B cell (primary cell): ENCODE results near the gene R3HDM4.

ENCODE experiments used
- CTCF ChIP-seq: fragments of 200-600 bp; IDR thresholded peaks from one replicate; pipeline ENCODE4 v1.8.0; 2022; ENCODE audit warnings: antibody characterized with exemption, mild to moderate bottlenecking
- EZH2 ChIP-seq: IDR thresholded peaks from 2 replicates; pipeline ENCODE4 v1.6.1; 2012; ENCODE audit warnings: borderline replicate concordance, low read depth, mild to moderate bottlenecking, moderate library complexity, low read length; ENCODE audit not compliant: insufficient read depth, poor library complexity, severe bottlenecking

- TF ChIP-seq CTCF (no peak), EZH2 (no peak)
Measured at GRCh38 chr19:931860-932647, 19.0 kb upstream of the R3HDM4 start.
